Sigmoid colon (tissue), 4 donors: Measurements from ENCODE around the gene PNMA6E.

Source experiments
- EP300 ChIP-seq, 4 donors: sonication (generic); formaldehyde crosslinking; IDR thresholded peaks; one replicate each; pipeline ENCODE4 v1.6.1; 2017; ENCODE audit warnings: antibody characterized with exemption in 4 of 4
- POLR2A ChIP-seq, 2 donors: fragments of 450-650 bp; IDR thresholded peaks; one replicate each; pipeline ENCODE4 v1.6.1; 2016; ENCODE audit warnings: antibody characterized with exemption in 2 of 2, mild to moderate bottlenecking in 2 of 2, moderate library complexity in 2 of 2
- TF ChIP-seq, protein P1 (sequence below), 4 experiments: fragments of 450-650 bp in 3 of 4; fragments of 200-600 bp in 1 of 4; IDR thresholded peaks; one replicate each; pipeline ENCODE4 v1.5.1; 2016 to 2019; ENCODE audit warnings: antibody characterized with exemption in 4 of 4, mild to moderate bottlenecking in 3 of 4, moderate library complexity in 2 of 4

DNA sequence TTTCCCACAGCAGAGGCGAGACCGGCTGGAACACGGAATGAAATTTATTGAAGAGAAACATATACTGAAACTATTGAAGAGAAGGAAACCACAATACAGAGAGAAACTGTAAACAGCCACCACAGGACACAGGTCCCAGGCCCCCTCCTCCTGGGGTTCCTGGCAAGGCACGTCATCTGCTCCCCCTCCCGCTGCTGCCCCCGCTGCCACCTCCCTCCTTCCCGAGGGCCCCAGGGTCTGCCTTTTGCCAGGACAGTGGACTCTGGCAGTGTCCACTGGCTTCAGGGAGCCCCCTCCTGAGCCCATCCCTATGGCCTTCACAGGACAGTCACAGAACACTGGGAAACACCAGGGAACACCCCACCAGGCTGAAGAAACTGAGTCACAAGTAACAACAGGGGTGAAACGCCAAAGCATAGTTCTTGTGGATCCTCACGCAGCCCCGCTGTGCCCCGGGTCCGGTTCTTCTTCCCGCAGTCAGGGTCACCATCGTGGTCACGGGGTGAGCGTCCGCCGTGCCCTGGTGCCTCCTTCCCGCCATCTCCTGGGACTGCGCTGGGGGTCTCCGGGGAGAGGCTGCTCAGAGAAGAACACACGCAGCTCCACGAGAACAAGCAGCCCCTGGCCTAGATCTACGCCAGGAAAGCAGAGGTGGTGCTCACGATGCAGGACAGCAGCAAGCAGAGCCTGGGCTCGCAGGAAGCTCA, 5.4 kb downstream of the PNMA6E start:
- TF ChIP-seq EP300 (IDR thresholded peaks at IDR 0.05) (no peak), POLR2A (IDR thresholded peaks at IDR 0.05) (no peak)
- TF ChIP-seq, protein P1, sequence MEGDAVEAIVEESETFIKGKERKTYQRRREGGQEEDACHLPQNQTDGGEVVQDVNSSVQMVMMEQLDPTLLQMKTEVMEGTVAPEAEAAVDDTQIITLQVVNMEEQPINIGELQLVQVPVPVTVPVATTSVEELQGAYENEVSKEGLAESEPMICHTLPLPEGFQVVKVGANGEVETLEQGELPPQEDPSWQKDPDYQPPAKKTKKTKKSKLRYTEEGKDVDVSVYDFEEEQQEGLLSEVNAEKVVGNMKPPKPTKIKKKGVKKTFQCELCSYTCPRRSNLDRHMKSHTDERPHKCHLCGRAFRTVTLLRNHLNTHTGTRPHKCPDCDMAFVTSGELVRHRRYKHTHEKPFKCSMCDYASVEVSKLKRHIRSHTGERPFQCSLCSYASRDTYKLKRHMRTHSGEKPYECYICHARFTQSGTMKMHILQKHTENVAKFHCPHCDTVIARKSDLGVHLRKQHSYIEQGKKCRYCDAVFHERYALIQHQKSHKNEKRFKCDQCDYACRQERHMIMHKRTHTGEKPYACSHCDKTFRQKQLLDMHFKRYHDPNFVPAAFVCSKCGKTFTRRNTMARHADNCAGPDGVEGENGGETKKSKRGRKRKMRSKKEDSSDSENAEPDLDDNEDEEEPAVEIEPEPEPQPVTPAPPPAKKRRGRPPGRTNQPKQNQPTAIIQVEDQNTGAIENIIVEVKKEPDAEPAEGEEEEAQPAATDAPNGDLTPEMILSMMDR (IDR thresholded peaks at IDR 0.05): no peak
